GM12872 (cell line): ENCODE measurements around the gene PKP4.

Experiments
- CTCF ChIP-seq: IDR thresholded peaks from 3 replicates; pipeline ENCODE4 v1.5.1; 2011; ENCODE audit warnings: low read depth, mild to moderate bottlenecking, low read length, moderate library complexity; ENCODE audit not compliant: insufficient read depth

The PKP4 gene

GRCh38 chr2:158726911-158727592 is 270.3 kb downstream of the PKP4 start:
- TF ChIP-seq CTCF, result no peak

GRCh38 chr2:158728422-158728821 is 271.7 kb downstream of the PKP4 start:
- no peak for TF ChIP-seq CTCF

GRCh38 chr2:158729451-158729850 is 272.7 kb downstream of the PKP4 start:
- no peak for TF ChIP-seq CTCF

GRCh38 chr2:158729873-158730620 is 273.3 kb downstream of the PKP4 start:
- TF ChIP-seq CTCF, result no peak

- TF ChIP-seq CTCF, result no peak
Measured at GRCh38 chr2:158730621-158731140, 273.9 kb downstream of the PKP4 start.

GRCh38 chr2:158731386-158731785 is 274.6 kb downstream of the PKP4 start:
- no peak for TF ChIP-seq CTCF
